H1 (cell line): ENCODE results near the gene TNFRSF18.

Experiments
- CTCF ChIP-seq, 3 experiments: IDR thresholded peaks; 1 replicate in 2 of 3; 2 replicates in 1 of 3; pipeline versions ENCODE4 v1.5.1 to v1.6.1; 2011; ENCODE audit warnings: low read length in 3 of 3, mild to moderate bottlenecking in 3 of 3, inconsistent platforms in 2 of 3, low read depth in 1 of 3, moderate library complexity in 1 of 3; ENCODE audit not compliant: insufficient read depth in 1 of 3; ENCODE audit errors: control extremely low read depth in 1 of 3
- TAF1 ChIP-seq: IDR thresholded peaks from 2 replicates; pipeline ENCODE4 v1.6.1; 2011; ENCODE audit warnings: mild to moderate bottlenecking, low read depth, low read length
- USF2 ChIP-seq: IDR thresholded peaks from 2 replicates; pipeline ENCODE4 v1.6.1; 2011; ENCODE audit warnings: low read length, improper control_type of control experiment

GRCh38 chr1:1189111-1189510 is 17.3 kb downstream of the TNFRSF18 start:
- TF ChIP-seq CTCF (IDR thresholded peaks at IDR 0.05; ENCODE audit: control extremely low read depth in 1 of 3, insufficient read depth in 1 of 3, low read depth in 1 of 3, low read length in 3 of 3): no peak
- TF ChIP-seq TAF1: no peak
- TF ChIP-seq USF2: no peak
